Testis (tissue), 3 donors: ENCODE data around the gene HAUS2. TPM values are rescaled to one million over a fixed set of nuclear protein-coding genes. Genes with fewer than 3 reads are reported as not detected.

Experiments used
- DNase-seq: peaks from one replicate; pipeline ENCODE4 v3.0.0-alpha.2; 2019
- H3K27ac ChIP-seq, 2 donors: fragments of 200-600 bp; sonication (generic); one replicate each; pipeline ENCODE4 v1.5.1; 2019
- H3K27me3 ChIP-seq: fragments of 200-600 bp; sonication (generic); one replicate; pipeline ENCODE4 v1.5.1; 2019
- H3K36me3 ChIP-seq: fragments of 200-600 bp; sonication (generic); one replicate; pipeline ENCODE4 v1.5.1; 2017; ENCODE audit warnings: low read depth; ENCODE audit errors: missing control alignments
- H3K4me1 ChIP-seq: fragments of 200-600 bp; sonication (generic); one replicate; pipeline ENCODE4 v1.5.1; 2019
- H3K4me3 ChIP-seq, 2 donors: fragments of 200-600 bp; sonication (generic); one replicate each; pipeline ENCODE4 v1.5.1; 2017 to 2019
- H3K9me3 ChIP-seq: fragments of 200-600 bp; sonication (generic); one replicate; pipeline ENCODE4 v1.5.1; 2017
- CTCF ChIP-seq, 3 experiments: fragments of 450-650 bp in 2 of 3; fragments of 200-600 bp in 1 of 3; sonication (generic) in 1 of 3; IDR thresholded peaks; one replicate each; pipeline ENCODE4 v1.5.1; 2016 to 2019; ENCODE audit warnings: antibody characterized with exemption in 3 of 3, mild to moderate bottlenecking in 2 of 3, moderate library complexity in 1 of 3
- POLR2A ChIP-seq: fragments of 450-650 bp; IDR thresholded peaks from one replicate; pipeline ENCODE4 v1.6.1; 2017; ENCODE audit warnings: antibody characterized with exemption, mild to moderate bottlenecking, moderate library complexity
- WGBS, 2 donors: methylation state at CpG; one replicate each; pipeline ENCODE4 v1.1.5; 2018; 5-methylcytosine and 5-hydroxymethylcytosine counted together
- intact Hi-C: fragments of 100-400 bp; cut with DNase I; formaldehyde crosslinking; loops from one replicate; pipeline ENCODE4 v1.15.1; 2023; ENCODE audit warnings: low total_unique reads
- polyA plus RNA-seq: library from polyadenylated mRNA; stranded (reverse); fragments of 350-450 nt; fragmentation: Illumina TruSeq; extraction: RNeasy Lipid Tissue Mini Kit (QIAGEN cat#74804); gene quantifications from one replicate; pipeline ENCODE4 v1.2.3, GENCODE V29; 2014; ENCODE audit warnings: low read depth, low replicate concordance; ENCODE audit not compliant: insufficient read depth
- total RNA-seq, 2 donors: library from RNA; depleted of rRNA; stranded (reverse); fragments of >200 nt; gene quantifications; one replicate each; pipeline ENCODE4 v1.2.3, GENCODE V29; 2016

HAUS2 gene
- total and polyA plus RNA-seq, 3 donors from 2014 or later: 21.5 to 33.5 (median 24.4) TPM

DNA sequence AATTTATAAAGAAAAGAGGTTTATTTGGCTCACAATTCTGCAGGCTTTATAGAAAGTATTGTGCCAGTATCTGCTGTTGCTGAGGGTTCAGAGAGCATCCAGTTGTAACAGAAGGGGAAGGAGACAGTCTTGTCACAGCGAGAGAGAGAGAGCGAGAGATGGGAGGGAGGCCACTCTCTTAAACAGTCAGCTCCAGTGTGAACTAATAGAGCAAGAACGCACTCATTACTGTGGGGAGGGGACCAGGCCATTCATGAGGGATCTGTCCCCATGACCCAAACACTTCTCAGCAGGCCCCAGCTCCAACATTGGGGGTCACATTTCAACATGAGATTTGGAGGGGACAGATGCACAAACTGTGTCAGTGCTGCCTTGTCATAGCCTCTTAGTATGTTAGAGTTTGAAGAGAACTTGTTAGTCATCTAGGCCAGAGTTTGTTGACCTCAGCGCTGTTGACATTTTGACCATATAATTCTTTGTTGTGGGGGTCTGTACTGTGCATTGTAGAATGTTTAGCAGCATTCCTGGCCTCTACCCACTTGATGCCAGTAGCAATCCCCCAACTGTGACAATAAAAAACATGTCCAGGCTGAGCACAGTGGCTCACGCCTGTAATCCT lies 42.1 kb downstream of the HAUS2 start:
- no peak overlapping the region for H3K4me3 ChIP-seq
- peak overlapping the region in 1 of 2 donors; percentile 48 for H3K27ac ChIP-seq
- no peaks in the 10 kb centered on the region for H3K9me3 ChIP-seq
- H3K36me3 ChIP-seq: no peaks in the 10 kb centered on the region
- TF ChIP-seq POLR2A: no peak
- no peak for TF ChIP-seq CTCF (IDR thresholded peaks at IDR 0.05)
- no peak for DNase-seq
- H3K4me1 ChIP-seq: peaks cover 35% of the 10 kb centered on the region
- 86 to 93% methylated on average over 5 of the region's 5 CpGs for WGBS, 2 donors
- intact Hi-C loops: no loop called here
- no peaks in the 10 kb centered on the region for H3K27me3 ChIP-seq

DNA sequence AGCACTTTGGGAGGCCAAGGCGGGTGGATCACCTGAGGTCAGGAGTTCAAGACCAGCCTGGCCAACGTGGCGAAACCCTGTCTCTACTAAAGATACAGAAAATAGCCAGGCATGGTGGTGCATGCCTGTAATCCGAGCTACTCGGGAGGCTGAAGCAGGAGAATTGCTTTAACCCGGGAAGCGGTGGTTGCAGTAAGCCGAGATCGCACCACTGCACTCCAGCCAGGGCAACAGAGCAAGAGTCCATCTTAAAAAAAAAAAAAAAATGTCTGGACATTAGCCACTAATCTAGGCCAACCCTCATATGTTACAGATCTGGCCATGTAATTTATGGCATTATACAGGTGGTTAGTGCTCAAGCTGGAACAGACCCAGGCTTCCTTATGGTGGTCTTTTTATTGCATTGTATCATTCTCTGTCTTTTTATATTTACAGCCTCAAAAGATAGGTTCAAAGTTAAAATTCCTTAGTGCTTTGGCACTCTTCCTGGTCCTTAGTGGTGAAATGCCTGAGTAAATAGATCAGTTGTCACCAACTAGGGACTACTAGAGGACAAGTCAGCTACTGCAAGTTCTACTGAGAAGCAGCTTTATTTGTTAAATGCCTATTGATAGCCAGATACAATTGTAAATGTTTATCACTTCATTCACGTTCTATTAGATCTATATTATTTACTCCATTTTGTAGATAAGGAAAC lies 42.7 kb downstream of the HAUS2 start:
- DNase-seq: no peak
- Histone ChIP-seq H3K4me1 (peaks cover 42% of the 10 kb centered on the region), H3K27me3 (no peaks in the 10 kb centered on the region), H3K36me3 (no peaks in the 10 kb centered on the region), H3K27ac (peak overlapping the region in 1 of 2 donors; percentile 88), H3K4me3 (no peak overlapping the region), H3K9me3 (no peaks in the 10 kb centered on the region)
- TF ChIP-seq CTCF (IDR thresholded peaks at IDR 0.05) (peak in 1 of 3 experiments; percentile 26), POLR2A (no peak)
- intact Hi-C loops: no loop called here
- 87 to 89% methylated on average over 10 of the region's 10 CpGs for WGBS, 2 donors

DNA sequence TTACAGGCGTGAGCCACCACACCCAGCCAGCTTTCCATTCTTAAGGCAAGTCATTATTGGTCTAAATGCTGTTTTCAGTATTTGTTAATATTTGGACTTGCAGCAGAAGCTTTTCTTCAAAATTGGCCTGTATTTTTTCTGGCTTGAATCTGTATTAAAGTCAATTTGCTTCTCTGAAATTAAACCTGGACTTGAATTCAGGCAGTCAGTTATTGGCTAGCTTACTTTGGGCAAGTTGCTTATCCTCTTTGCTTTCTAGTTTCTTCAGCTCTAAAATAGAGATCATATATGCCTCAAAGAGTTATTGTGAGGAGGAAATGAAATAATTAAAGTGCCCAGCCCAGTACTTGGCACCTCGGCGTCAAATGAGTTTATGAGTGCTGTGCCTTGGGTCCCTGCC lies 44.1 kb downstream of the HAUS2 start:
- Histone ChIP-seq H3K4me1 (peaks cover 50% of the 10 kb centered on the region), H3K27me3 (no peaks in the 10 kb centered on the region), H3K4me3 (no peak overlapping the region), H3K9me3 (no peaks in the 10 kb centered on the region), H3K36me3 (no peaks in the 10 kb centered on the region), H3K27ac (peak overlapping the region; percentile 81 to 88)
- intact Hi-C loops: no loop called here
- 53 to 66% methylated on average over 3 of the region's 3 CpGs for WGBS, 2 donors
- TF ChIP-seq CTCF (IDR thresholded peaks at IDR 0.05) (no peak), POLR2A (no peak)
- DNase-seq: no peak

DNA sequence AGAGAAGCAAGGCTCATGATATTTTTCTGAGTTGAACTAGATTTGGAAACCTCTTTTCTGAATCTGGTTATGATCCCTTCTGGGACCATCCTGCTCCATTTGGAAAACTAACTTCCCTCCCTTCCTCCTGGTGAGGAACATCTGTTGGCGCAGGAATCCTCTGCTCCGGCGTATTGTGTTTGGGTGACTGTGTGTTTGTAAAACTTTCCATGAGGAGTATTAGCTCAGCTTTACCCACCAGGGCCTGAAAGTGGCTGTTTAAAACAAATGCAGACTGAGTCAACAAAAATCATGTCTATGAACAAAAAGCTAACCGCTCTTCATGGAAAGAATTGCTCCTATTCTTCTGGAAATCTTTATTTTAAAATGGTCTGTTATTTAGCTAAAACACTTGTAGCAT lies 44.5 kb downstream of the HAUS2 start:
- intact Hi-C loops: no loop called here
- no peak for TF ChIP-seq POLR2A
- no peaks in the 10 kb centered on the region for H3K36me3 ChIP-seq
- H3K4me3 ChIP-seq: no peak overlapping the region
- peaks cover 50% of the 10 kb centered on the region for H3K4me1 ChIP-seq
- no peaks in the 10 kb centered on the region for H3K27me3 ChIP-seq
- peak overlapping the region; percentile 81 to 88 for H3K27ac ChIP-seq
- 52 to 57% methylated on average over 4 of the region's 4 CpGs for WGBS, 2 donors
- DNase-seq: peak; percentile 58
- H3K9me3 ChIP-seq: no peaks in the 10 kb centered on the region

- H3K9me3 ChIP-seq: no peaks in the 10 kb centered on the region
- H3K36me3 ChIP-seq: no peaks in the 10 kb centered on the region
- intact Hi-C loops: no loop called here
- H3K4me3 ChIP-seq: no peak overlapping the region
- TF ChIP-seq POLR2A: no peak
- no peak for TF ChIP-seq CTCF (IDR thresholded peaks at IDR 0.05)
- WGBS, 2 donors: 27 to 42% methylated on average over 5 of the region's 5 CpGs
- no peak for DNase-seq
- H3K27me3 ChIP-seq: no peaks in the 10 kb centered on the region
- H3K27ac ChIP-seq: peak overlapping the region; percentile 81 to 88
- peaks cover 50% of the 10 kb centered on the region for H3K4me1 ChIP-seq
These were observed 45.5 kb downstream of the HAUS2 start for GRCh38 chr15:42594095-42594494.
